ENCODE data around the gene IGF1R.
A peak's percentile ranks its signal among the peaks of the same experiment; 100 is the strongest.

Gene IGF1R

GRCh38 chr15:98896802-98897732 is 248.7 kb downstream of the IGF1R start:
- Histone ChIP-seq H3K4me1 (ENCODE audit: control insufficient read depth, insufficient read depth, low read length) (peaks cover 34% of the 10 kb centered on the region), H3K9me3 (ENCODE audit: control insufficient read depth, insufficient read depth, low read length) (no peaks in the 10 kb centered on the region), H3K27ac (ENCODE audit: low read depth, low read length) (peak overlapping the region; percentile 89), H3K27me3 (ENCODE audit: control insufficient read depth, insufficient read depth, low read length) (no peaks in the 10 kb centered on the region), H3K4me3 (ENCODE audit: low read depth, low read length) (no peak overlapping the region), H3K9ac (ENCODE audit: low read depth, low read length) (no peak overlapping the region), H3K36me3 (ENCODE audit: control insufficient read depth, insufficient read depth, low read length) (peaks cover 41% of the 10 kb centered on the region)

GRCh38 chr15:98898122-98898521 is 249.8 kb downstream of the IGF1R start:
- Histone ChIP-seq H3K9me3 (ENCODE audit: control insufficient read depth, insufficient read depth, low read length) (no peaks in the 10 kb centered on the region), H3K4me1 (ENCODE audit: control insufficient read depth, insufficient read depth, low read length) (peaks cover 34% of the 10 kb centered on the region), H3K4me3 (ENCODE audit: low read depth, low read length) (no peak overlapping the region), H3K36me3 (ENCODE audit: control insufficient read depth, insufficient read depth, low read length) (peaks cover 41% of the 10 kb centered on the region), H3K9ac (ENCODE audit: low read depth, low read length) (no peak overlapping the region), H3K27ac (ENCODE audit: low read depth, low read length) (no peak overlapping the region), H3K27me3 (ENCODE audit: control insufficient read depth, insufficient read depth, low read length) (no peaks in the 10 kb centered on the region)

GRCh38 chr15:98899272-98900021 is 251.1 kb downstream of the IGF1R start:
- H3K36me3 ChIP-seq (ENCODE audit: control insufficient read depth, insufficient read depth, low read length), result peaks cover 43% of the 10 kb centered on the region
- H3K9me3 ChIP-seq (ENCODE audit: control insufficient read depth, insufficient read depth, low read length), result no peaks in the 10 kb centered on the region
- peaks cover 34% of the 10 kb centered on the region for H3K4me1 ChIP-seq (ENCODE audit: control insufficient read depth, insufficient read depth, low read length)
- no peak overlapping the region for H3K4me3 ChIP-seq (ENCODE audit: low read depth, low read length)
- peak overlapping the region; percentile 71 for H3K27ac ChIP-seq (ENCODE audit: low read depth, low read length)
- no peaks in the 10 kb centered on the region for H3K27me3 ChIP-seq (ENCODE audit: control insufficient read depth, insufficient read depth, low read length)
- H3K9ac ChIP-seq (ENCODE audit: low read depth, low read length), result no peak overlapping the region

- H3K4me1 ChIP-seq (ENCODE audit: control insufficient read depth, insufficient read depth, low read length), result peaks cover 34% of the 10 kb centered on the region
- H3K27me3 ChIP-seq (ENCODE audit: control insufficient read depth, insufficient read depth, low read length), result no peaks in the 10 kb centered on the region
- H3K36me3 ChIP-seq (ENCODE audit: control insufficient read depth, insufficient read depth, low read length), result peaks cover 45% of the 10 kb centered on the region
- H3K27ac ChIP-seq (ENCODE audit: low read depth, low read length), result peak overlapping the region; percentile 71
- H3K9me3 ChIP-seq (ENCODE audit: control insufficient read depth, insufficient read depth, low read length), result no peaks in the 10 kb centered on the region
- H3K9ac ChIP-seq (ENCODE audit: low read depth, low read length), result no peak overlapping the region
- H3K4me3 ChIP-seq (ENCODE audit: low read depth, low read length), result no peak overlapping the region
Observed at GRCh38 chr15:98900356-98900755, 252.0 kb downstream of the IGF1R start.

- Histone ChIP-seq H3K36me3 (ENCODE audit: control insufficient read depth, insufficient read depth, low read length) (peaks cover 41% of the 10 kb centered on the region), H3K4me3 (ENCODE audit: low read depth, low read length) (no peak overlapping the region), H3K4me1 (ENCODE audit: control insufficient read depth, insufficient read depth, low read length) (peaks cover 41% of the 10 kb centered on the region), H3K9me3 (ENCODE audit: control insufficient read depth, insufficient read depth, low read length) (no peaks in the 10 kb centered on the region), H3K27ac (ENCODE audit: low read depth, low read length) (no peak overlapping the region), H3K27me3 (ENCODE audit: control insufficient read depth, insufficient read depth, low read length) (no peaks in the 10 kb centered on the region), H3K9ac (ENCODE audit: low read depth, low read length) (no peak overlapping the region)
Observed at GRCh38 chr15:98901434-98902072, 253.2 kb downstream of the IGF1R start.

GRCh38 chr15:98902931-98903330 is 254.6 kb downstream of the IGF1R start:
- H3K36me3 ChIP-seq (ENCODE audit: control insufficient read depth, insufficient read depth, low read length), result peaks cover 29% of the 10 kb centered on the region
- no peak overlapping the region for H3K4me3 ChIP-seq (ENCODE audit: low read depth, low read length)
- H3K4me1 ChIP-seq (ENCODE audit: control insufficient read depth, insufficient read depth, low read length), result peaks cover 47% of the 10 kb centered on the region
- peak overlapping the region; percentile 0 for H3K27ac ChIP-seq (ENCODE audit: low read depth, low read length)
- H3K9me3 ChIP-seq (ENCODE audit: control insufficient read depth, insufficient read depth, low read length), result no peaks in the 10 kb centered on the region
- H3K27me3 ChIP-seq (ENCODE audit: control insufficient read depth, insufficient read depth, low read length), result no peaks in the 10 kb centered on the region
- H3K9ac ChIP-seq (ENCODE audit: low read depth, low read length), result no peak overlapping the region

GRCh38 chr15:98903377-98904018 is 255.2 kb downstream of the IGF1R start:
- peaks cover 47% of the 10 kb centered on the region for H3K4me1 ChIP-seq (ENCODE audit: control insufficient read depth, insufficient read depth, low read length)
- no peaks in the 10 kb centered on the region for H3K9me3 ChIP-seq (ENCODE audit: control insufficient read depth, insufficient read depth, low read length)
- H3K9ac ChIP-seq (ENCODE audit: low read depth, low read length), result no peak overlapping the region
- H3K36me3 ChIP-seq (ENCODE audit: control insufficient read depth, insufficient read depth, low read length), result peaks cover 34% of the 10 kb centered on the region
- H3K27ac ChIP-seq (ENCODE audit: low read depth, low read length), result no peak overlapping the region
- H3K27me3 ChIP-seq (ENCODE audit: control insufficient read depth, insufficient read depth, low read length), result no peaks in the 10 kb centered on the region
- H3K4me3 ChIP-seq (ENCODE audit: low read depth, low read length), result no peak overlapping the region

- Histone ChIP-seq H3K36me3 (ENCODE audit: control insufficient read depth, insufficient read depth, low read length) (peaks cover 34% of the 10 kb centered on the region), H3K9ac (ENCODE audit: low read depth, low read length) (no peak overlapping the region), H3K4me3 (ENCODE audit: low read depth, low read length) (no peak overlapping the region), H3K27ac (ENCODE audit: low read depth, low read length) (no peak overlapping the region), H3K4me1 (ENCODE audit: control insufficient read depth, insufficient read depth, low read length) (peaks cover 39% of the 10 kb centered on the region), H3K27me3 (ENCODE audit: control insufficient read depth, insufficient read depth, low read length) (no peaks in the 10 kb centered on the region), H3K9me3 (ENCODE audit: control insufficient read depth, insufficient read depth, low read length) (no peaks in the 10 kb centered on the region)
Observed at GRCh38 chr15:98904544-98904943, 256.2 kb downstream of the IGF1R start.

- peaks cover 44% of the 10 kb centered on the region for H3K36me3 ChIP-seq (ENCODE audit: control insufficient read depth, insufficient read depth, low read length)
- no peak overlapping the region for H3K4me3 ChIP-seq (ENCODE audit: low read depth, low read length)
- no peaks in the 10 kb centered on the region for H3K9me3 ChIP-seq (ENCODE audit: control insufficient read depth, insufficient read depth, low read length)
- H3K27me3 ChIP-seq (ENCODE audit: control insufficient read depth, insufficient read depth, low read length), result no peaks in the 10 kb centered on the region
- H3K9ac ChIP-seq (ENCODE audit: low read depth, low read length), result no peak overlapping the region
- H3K4me1 ChIP-seq (ENCODE audit: control insufficient read depth, insufficient read depth, low read length), result peaks cover 23% of the 10 kb centered on the region
- H3K27ac ChIP-seq (ENCODE audit: low read depth, low read length), result no peak overlapping the region
Observed at GRCh38 chr15:98905963-98906711, 257.8 kb downstream of the IGF1R start.

- Histone ChIP-seq H3K27me3 (ENCODE audit: control insufficient read depth, insufficient read depth, low read length) (no peaks in the 10 kb centered on the region), H3K9me3 (ENCODE audit: control insufficient read depth, insufficient read depth, low read length) (no peaks in the 10 kb centered on the region), H3K36me3 (ENCODE audit: control insufficient read depth, insufficient read depth, low read length) (peaks cover 49% of the 10 kb centered on the region), H3K27ac (ENCODE audit: low read depth, low read length) (no peak overlapping the region), H3K4me3 (ENCODE audit: low read depth, low read length) (no peak overlapping the region), H3K4me1 (ENCODE audit: control insufficient read depth, insufficient read depth, low read length) (peaks cover 18% of the 10 kb centered on the region; the same call in 1 of the 2 replicates), H3K9ac (ENCODE audit: low read depth, low read length) (no peak overlapping the region)
Observed at GRCh38 chr15:98906712-98907083, 258.4 kb downstream of the IGF1R start.
